Right lobe of liver (tissue), 6 donors: ENCODE measurements around the gene SEM1. TPM values are rescaled to one million over a fixed set of nuclear protein-coding genes. Genes with fewer than 3 reads are reported as not detected.

Experiments
- ATAC-seq, 4 donors: fragments of 200-7000 bp; cut with Tn5 transposase; one replicate each; pipeline ENCODE4 v1.9.1; 2020; ENCODE audit warnings: mild to moderate bottlenecking in 4 of 4, moderate library complexity in 4 of 4
- DNase-seq, 3 donors: peaks; one replicate each; pipeline ENCODE4 v3.0.0-alpha.2; 2020
- H3K27ac ChIP-seq, 3 donors: fragments of 200-600 bp; one replicate each; pipeline ENCODE4 v1.8.0; 2022
- H3K27me3 ChIP-seq, 2 donors: fragments of 200-600 bp; one replicate each; pipeline ENCODE4 v1.8.0; 2022
- H3K36me3 ChIP-seq, 4 donors: fragments of 200-600 bp; sonication (generic) in 1 of 4; one replicate each; pipeline versions ENCODE4 v1.5.1 to v1.8.0; 2017 to 2022; ENCODE audit warnings: control low read depth in 1 of 4
- H3K4me1 ChIP-seq, 4 donors: fragments of 200-600 bp; sonication (generic) in 1 of 4; one replicate each; pipeline versions ENCODE4 v1.5.1 to v1.8.0; 2017 to 2022; ENCODE audit warnings: control low read depth in 1 of 4
- H3K4me3 ChIP-seq, 3 donors: fragments of 200-600 bp; one replicate each; pipeline ENCODE4 v1.8.0; 2022
- H3K9me3 ChIP-seq, 4 donors: fragments of 200-600 bp; sonication (generic) in 1 of 4; one replicate each; pipeline versions ENCODE4 v1.5.1 to v1.8.0; 2017 to 2022; ENCODE audit warnings: control low read depth in 1 of 4
- POLR2A ChIP-seq: fragments of 450-650 bp; IDR thresholded peaks from one replicate; pipeline ENCODE4 v1.6.1; 2017; ENCODE audit warnings: antibody characterized with exemption, mild to moderate bottlenecking
- WGBS: methylation state at CpG from one replicate; pipeline ENCODE4 v1.1.6; 2018; ENCODE audit warnings: low coverage, low lambda C conversion rate; ENCODE audit not compliant: insufficient coverage; ENCODE audit errors: missing lambda C conversion rate; 5-methylcytosine and 5-hydroxymethylcytosine counted together
- intact Hi-C, 2 donors: fragments of 100-400 bp; cut with DNase I; formaldehyde crosslinking; loops; one replicate each; pipeline versions ENCODE4 v1.11.2 to v1.14.1; 2022
- total RNA-seq, 6 experiments: library from RNA; depleted of rRNA in 2 of 6; stranded (reverse); fragments of >200 nt in 2 of 6; fragmentation: NEBNext Ultra II Directional in 3 of 6; extraction: Animal tissue kit (Norgen Biotek cat#: 25700) in 3 of 6; gene quantifications; one replicate each; pipeline versions ENCODE4 v1.1.0 to v1.2.4, GENCODE V29; 2016 to 2023
- TF ChIP-seq, protein P1 (sequence below), 4 donors: fragments of 200-600 bp in 3 of 4; fragments of 450-650 bp in 1 of 4; IDR thresholded peaks; one replicate each; pipeline versions ENCODE4 v1.5.1 to v1.8.0; 2016 to 2022; ENCODE audit warnings: antibody characterized with exemption in 4 of 4, mild to moderate bottlenecking in 2 of 4
- donor health status: DM: no; HTN: yes; CAD: no.
- donor health status: DM: no; HTN: no; CAD: no.
- donor health status: DM: no; HTN: no; CAD: no.
- donor health status: DM: no; HTN: yes; CAD: no.
- donor health status: DM: no; HTN: yes; CAD: no.

Gene SEM1
- total RNA-seq, 6 experiments from 2014 or later: 13.7 to 36.8 (median 23.5) TPM

DNA sequence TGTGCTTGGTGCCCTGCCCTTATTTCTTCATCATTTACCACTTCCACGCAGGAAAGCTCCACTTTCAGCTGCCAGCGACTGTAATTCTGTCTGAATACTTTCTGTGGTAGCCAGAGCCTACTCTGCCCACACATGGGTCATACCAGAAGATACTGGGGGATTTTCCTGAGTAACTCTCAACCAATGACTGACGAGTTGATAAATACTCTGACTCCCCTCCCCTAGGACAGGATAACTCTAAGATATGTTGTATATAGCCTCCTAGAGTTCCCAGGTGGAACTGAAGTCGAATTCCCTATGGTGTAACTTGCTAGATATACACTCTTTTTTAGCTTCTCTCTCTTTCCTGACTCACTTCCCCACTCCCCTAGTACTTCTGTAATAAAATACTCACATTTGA lies 29.8 kb downstream of the SEM1 start:
- ATAC-seq: no peak
- H3K27me3 ChIP-seq: no peaks in the 10 kb centered on the region
- 86% methylated on average over 4 of the region's 4 CpGs for WGBS
- TF ChIP-seq POLR2A: no peak
- TF ChIP-seq, protein P1, sequence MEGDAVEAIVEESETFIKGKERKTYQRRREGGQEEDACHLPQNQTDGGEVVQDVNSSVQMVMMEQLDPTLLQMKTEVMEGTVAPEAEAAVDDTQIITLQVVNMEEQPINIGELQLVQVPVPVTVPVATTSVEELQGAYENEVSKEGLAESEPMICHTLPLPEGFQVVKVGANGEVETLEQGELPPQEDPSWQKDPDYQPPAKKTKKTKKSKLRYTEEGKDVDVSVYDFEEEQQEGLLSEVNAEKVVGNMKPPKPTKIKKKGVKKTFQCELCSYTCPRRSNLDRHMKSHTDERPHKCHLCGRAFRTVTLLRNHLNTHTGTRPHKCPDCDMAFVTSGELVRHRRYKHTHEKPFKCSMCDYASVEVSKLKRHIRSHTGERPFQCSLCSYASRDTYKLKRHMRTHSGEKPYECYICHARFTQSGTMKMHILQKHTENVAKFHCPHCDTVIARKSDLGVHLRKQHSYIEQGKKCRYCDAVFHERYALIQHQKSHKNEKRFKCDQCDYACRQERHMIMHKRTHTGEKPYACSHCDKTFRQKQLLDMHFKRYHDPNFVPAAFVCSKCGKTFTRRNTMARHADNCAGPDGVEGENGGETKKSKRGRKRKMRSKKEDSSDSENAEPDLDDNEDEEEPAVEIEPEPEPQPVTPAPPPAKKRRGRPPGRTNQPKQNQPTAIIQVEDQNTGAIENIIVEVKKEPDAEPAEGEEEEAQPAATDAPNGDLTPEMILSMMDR (IDR thresholded peaks at IDR 0.05): no peak
- H3K36me3 ChIP-seq: peaks cover 0 to 3% (median 0%) of the 10 kb centered on the region in 4 donors
- no peak overlapping the region for H3K27ac ChIP-seq
- H3K4me1 ChIP-seq: no peaks in the 10 kb centered on the region
- no peaks in the 10 kb centered on the region for H3K9me3 ChIP-seq
- no peak overlapping the region for H3K4me3 ChIP-seq
- intact Hi-C loops: no loop called here
- no peak for DNase-seq

DNA sequence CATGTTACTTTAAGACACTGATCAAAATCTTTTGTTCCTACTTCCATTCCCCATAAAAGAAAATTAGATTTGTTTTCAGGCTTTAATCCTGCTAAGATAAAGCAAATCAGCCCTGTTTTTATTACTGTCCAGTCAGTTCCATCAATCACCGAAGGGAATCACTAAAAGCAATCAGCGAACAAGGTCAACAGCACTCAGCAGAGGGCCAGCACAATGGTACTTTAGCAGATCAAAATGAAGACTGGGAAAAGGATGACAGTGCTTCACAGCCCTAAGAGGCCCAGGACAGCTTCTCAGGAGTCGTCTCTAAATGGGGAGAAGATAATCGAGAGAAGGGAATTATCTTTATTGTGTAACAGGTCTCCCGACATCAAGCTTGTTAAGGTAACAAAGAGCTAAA lies 32.7 kb downstream of the SEM1 start:
- intact Hi-C loops: no loop called here
- WGBS: 95% methylated on average over 5 of the region's 5 CpGs
- Histone ChIP-seq H3K4me3 (no peak overlapping the region), H3K4me1 (no peaks in the 10 kb centered on the region), H3K27ac (no peak overlapping the region), H3K36me3 (peaks cover 0 to 3% (median 0%) of the 10 kb centered on the region in 4 donors), H3K9me3 (no peaks in the 10 kb centered on the region), H3K27me3 (no peaks in the 10 kb centered on the region)
- DNase-seq (no peak), ATAC-seq (no peak)
- TF ChIP-seq POLR2A: no peak
- TF ChIP-seq, protein P1 (IDR thresholded peaks at IDR 0.05): no peak

DNA sequence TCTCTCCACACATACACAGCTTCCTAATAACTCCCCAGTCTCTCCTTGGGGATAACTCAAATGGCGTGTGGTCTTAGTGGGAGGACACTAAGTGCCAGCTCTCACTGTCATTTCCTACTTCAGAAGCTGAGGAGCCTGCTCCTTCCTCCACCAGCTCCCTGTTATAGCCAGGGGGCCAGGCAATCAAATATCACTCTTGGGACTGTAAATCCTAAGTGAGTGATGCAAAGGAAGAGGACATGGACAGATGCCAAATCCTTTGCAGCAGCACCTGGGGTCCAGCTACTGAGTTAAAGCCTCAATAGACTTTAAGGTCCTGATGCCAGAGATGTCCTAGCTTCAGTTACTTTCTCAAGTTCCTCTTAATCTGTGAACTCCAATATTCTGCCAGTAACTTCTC lies 34.1 kb downstream of the SEM1 start:
- H3K27ac ChIP-seq: no peak overlapping the region
- H3K4me1 ChIP-seq: no peaks in the 10 kb centered on the region
- H3K36me3 ChIP-seq: peaks cover 0 to 4% (median 0%) of the 10 kb centered on the region in 4 donors
- no peaks in the 10 kb centered on the region for H3K27me3 ChIP-seq
- TF ChIP-seq POLR2A: no peak
- TF ChIP-seq, protein P1 (IDR thresholded peaks at IDR 0.05): no peak
- DNase-seq (no peak), ATAC-seq (no peak)
- WGBS: 100% methylated on average over 1 of the region's 1 CpG
- no peak overlapping the region for H3K4me3 ChIP-seq
- no peaks in the 10 kb centered on the region for H3K9me3 ChIP-seq
- intact Hi-C loops: no loop called here

DNA sequence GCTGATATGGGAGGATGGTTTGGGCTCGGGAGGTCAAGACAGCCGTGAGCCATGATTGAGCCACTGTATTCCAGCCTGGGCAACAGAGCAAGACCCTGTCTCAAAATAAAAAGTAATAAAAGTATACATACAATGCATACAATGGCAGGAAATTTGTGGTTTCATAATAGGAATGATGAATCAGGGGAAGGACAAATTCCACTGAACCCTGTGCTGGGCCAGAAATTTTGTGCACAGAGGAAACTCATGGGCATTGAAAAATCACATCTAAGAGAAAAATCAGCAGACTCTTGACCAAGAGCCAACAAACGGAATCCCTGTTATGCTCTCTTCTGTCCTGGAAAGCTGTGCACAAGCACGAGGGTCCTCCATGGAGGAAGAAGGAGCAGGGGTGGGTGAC lies 35.1 kb downstream of the SEM1 start:
- intact Hi-C loops: no loop called here
- H3K27me3 ChIP-seq: no peaks in the 10 kb centered on the region
- WGBS: 95% methylated on average over 2 of the region's 4 CpGs
- TF ChIP-seq, protein P1 (IDR thresholded peaks at IDR 0.05): no peak
- TF ChIP-seq POLR2A: no peak
- no peak for DNase-seq
- peaks cover 0 to 9% (median 0%) of the 10 kb centered on the region in 4 donors for H3K36me3 ChIP-seq
- H3K9me3 ChIP-seq: no peaks in the 10 kb centered on the region
- H3K4me1 ChIP-seq: no peaks in the 10 kb centered on the region
- no peak overlapping the region for H3K4me3 ChIP-seq
- H3K27ac ChIP-seq: no peak overlapping the region
- no peak for ATAC-seq

DNA sequence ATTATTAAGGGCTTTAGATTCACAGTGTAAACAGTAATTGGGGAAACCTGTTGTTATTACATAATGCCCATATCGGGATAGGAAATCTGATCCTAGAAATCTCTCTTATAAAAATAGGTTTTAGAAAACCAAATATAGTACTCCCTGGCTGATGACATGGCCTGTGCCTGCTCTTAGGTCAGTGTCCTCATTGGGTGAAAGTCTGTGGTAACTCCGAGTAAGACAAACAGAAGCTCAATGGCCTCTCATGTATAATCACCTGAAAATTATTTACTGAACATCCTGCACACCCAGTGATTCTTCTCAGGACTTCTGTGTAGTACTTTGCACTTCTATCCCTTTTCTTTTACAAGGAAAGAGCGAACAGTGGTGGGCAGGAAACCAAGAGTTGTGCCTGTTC lies 37.8 kb downstream of the SEM1 start:
- Histone ChIP-seq H3K9me3 (no peaks in the 10 kb centered on the region), H3K36me3 (peaks cover 0 to 9% (median 0%) of the 10 kb centered on the region in 4 donors), H3K4me1 (no peaks in the 10 kb centered on the region), H3K27ac (no peak overlapping the region), H3K4me3 (no peak overlapping the region), H3K27me3 (no peaks in the 10 kb centered on the region)
- TF ChIP-seq, protein P1 (IDR thresholded peaks at IDR 0.05): no peak
- TF ChIP-seq POLR2A: no peak
- intact Hi-C loops: no loop called here
- ATAC-seq: peak; percentile 64 to 83 (median 74)
- DNase-seq: no peak
- 47% methylated on average over 3 of the region's 3 CpGs for WGBS
